ENCODE data around the gene DRC7. TPM values are rescaled to one million over a fixed set of nuclear protein-coding genes. Genes with fewer than 3 reads are reported as not detected.

DRC7 gene
- total and polyA plus RNA-seq, 9 of the 15 experiments (the other 6 are each of a cell fraction or from before 2014, with no cell fraction given): 0.04 to 0.33 (median 0.12) TPM; not detected in 3

- TF ChIP-seq AFF1 (IDR thresholded peaks at IDR 0.05; ENCODE audit: low read depth in 1 of 2, partially characterized antibody in 2 of 2) (no peak), SIRT6 (IDR thresholded peaks at IDR 0.05; ENCODE audit: low read depth, low read length) (no peak), PHB (CRISPR knock-in tag; IDR thresholded peaks at IDR 0.05) (no peak), BHLHE40 (IDR thresholded peaks at IDR 0.05; ENCODE audit: low read length) (0 out of 2 replicates have a peak, but pooled peaks have one; percentile 32), YBX1 (IDR thresholded peaks at IDR 0.05) (no peak), RAD21 (CRISPR knock-in tag; conservative IDR thresholded peaks at IDR 0.05 in 1 of 2, IDR thresholded peaks at IDR 0.05 in 1 of 2) (peak; percentile 48 to 73), FOXJ3 (CRISPR knock-in tag; IDR thresholded peaks at IDR 0.05) (no peak), CGGBP1 (CRISPR knock-in tag; IDR thresholded peaks at IDR 0.05) (no peak), CREB5 (CRISPR knock-in tag; IDR thresholded peaks at IDR 0.05) (no peak), ZFX (CRISPR knock-in tag; IDR thresholded peaks at IDR 0.05) (no peak), HDAC2 (IDR thresholded peaks at IDR 0.05) (no peak), NR1H2 (CRISPR knock-in tag; IDR thresholded peaks at IDR 0.05) (no peak), PTTG1 (tag; IDR thresholded peaks at IDR 0.05; ENCODE audit: low read depth) (no peak), BDP1 (IDR thresholded peaks at IDR 0.05; ENCODE audit: insufficient read depth, insufficient read length) (no peak), SIN3B (IDR thresholded peaks at IDR 0.05; ENCODE audit: low read depth) (no peak), NKRF (IDR thresholded peaks at IDR 0.05; ENCODE audit: borderline replicate concordance) (no peak), CHD1 (IDR thresholded peaks at IDR 0.05; ENCODE audit: low read length) (no peak), RAD51 (IDR thresholded peaks at IDR 0.05; ENCODE audit: borderline replicate concordance, low read depth) (no peak), ZNF586 (CRISPR knock-in tag; conservative IDR thresholded peaks at IDR 0.05) (no peak)
Observed at GRCh38 chr16:57651344-57652333, 43.0 kb upstream of the DRC7 start (continued).
